Measurements from ENCODE around the gene MYO9A.

DNA sequence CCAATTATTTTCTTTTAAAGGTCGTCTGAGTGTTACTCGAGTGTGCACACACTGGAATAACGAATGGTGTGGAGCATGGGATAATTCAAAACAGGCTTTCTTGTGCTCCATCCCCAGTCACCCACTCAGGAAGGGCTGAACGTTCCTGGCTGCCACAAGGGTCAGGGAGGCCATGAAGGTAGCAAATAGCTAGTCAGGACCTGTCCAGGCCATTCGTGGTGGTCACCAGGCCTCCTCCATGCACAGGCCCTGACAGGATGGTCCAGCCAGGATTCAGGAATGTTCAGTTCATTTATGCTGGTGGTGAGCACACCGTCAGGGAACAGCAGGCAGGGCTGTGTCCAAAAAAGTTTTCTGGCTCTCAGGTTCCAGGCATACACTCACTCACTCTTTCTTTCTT, 319.3 kb downstream of the MYO9A start:
- TF ChIP-seq, protein P1, sequence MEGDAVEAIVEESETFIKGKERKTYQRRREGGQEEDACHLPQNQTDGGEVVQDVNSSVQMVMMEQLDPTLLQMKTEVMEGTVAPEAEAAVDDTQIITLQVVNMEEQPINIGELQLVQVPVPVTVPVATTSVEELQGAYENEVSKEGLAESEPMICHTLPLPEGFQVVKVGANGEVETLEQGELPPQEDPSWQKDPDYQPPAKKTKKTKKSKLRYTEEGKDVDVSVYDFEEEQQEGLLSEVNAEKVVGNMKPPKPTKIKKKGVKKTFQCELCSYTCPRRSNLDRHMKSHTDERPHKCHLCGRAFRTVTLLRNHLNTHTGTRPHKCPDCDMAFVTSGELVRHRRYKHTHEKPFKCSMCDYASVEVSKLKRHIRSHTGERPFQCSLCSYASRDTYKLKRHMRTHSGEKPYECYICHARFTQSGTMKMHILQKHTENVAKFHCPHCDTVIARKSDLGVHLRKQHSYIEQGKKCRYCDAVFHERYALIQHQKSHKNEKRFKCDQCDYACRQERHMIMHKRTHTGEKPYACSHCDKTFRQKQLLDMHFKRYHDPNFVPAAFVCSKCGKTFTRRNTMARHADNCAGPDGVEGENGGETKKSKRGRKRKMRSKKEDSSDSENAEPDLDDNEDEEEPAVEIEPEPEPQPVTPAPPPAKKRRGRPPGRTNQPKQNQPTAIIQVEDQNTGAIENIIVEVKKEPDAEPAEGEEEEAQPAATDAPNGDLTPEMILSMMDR (IDR thresholded peaks at IDR 0.05): no peak
- no peak for TF ChIP-seq POLR2A (IDR thresholded peaks at IDR 0.05)
